Measurements from ENCODE around the gene TVP23C.

GRCh38 chr17:15503731-15504130 lies 59.6 kb downstream of the TVP23C start:
- TF ChIP-seq CBFB (CRISPR knock-in tag; IDR thresholded peaks at IDR 0.05) (no peak), PCBP1 (IDR thresholded peaks at IDR 0.05; ENCODE audit: low read depth, low read length, poor library complexity, severe bottlenecking) (no peak), NBN (IDR thresholded peaks at IDR 0.05; ENCODE audit: low read depth) (no peak), CTCF (IDR thresholded peaks at IDR 0.05 in 2 of 3, conservative IDR thresholded peaks at IDR 0.05 in 1 of 3; ENCODE audit: insufficient read depth in 2 of 3, low read depth in 1 of 3, low read length in 3 of 3) (no peak), BHLHE40 (IDR thresholded peaks at IDR 0.05; ENCODE audit: low read length) (no peak), CHD7 (IDR thresholded peaks at IDR 0.05; ENCODE audit: low read depth, low read length) (no peak), ZSCAN29 (IDR thresholded peaks at IDR 0.05) (no peak), ZNF592 (IDR thresholded peaks at IDR 0.05) (no peak), SIRT6 (IDR thresholded peaks at IDR 0.05; ENCODE audit: low read depth, low read length) (no peak), MLX (CRISPR knock-in tag; conservative IDR thresholded peaks at IDR 0.05) (no peak)

Data from K562 (cell line).